ENCODE data around the gene SLC25A21. TPM values are rescaled to one million over a fixed set of nuclear protein-coding genes. Genes with fewer than 3 reads are reported as not detected.

SLC25A21 gene
- total RNA-seq, 2 experiments from 2014 or later, result not detected

DNA sequence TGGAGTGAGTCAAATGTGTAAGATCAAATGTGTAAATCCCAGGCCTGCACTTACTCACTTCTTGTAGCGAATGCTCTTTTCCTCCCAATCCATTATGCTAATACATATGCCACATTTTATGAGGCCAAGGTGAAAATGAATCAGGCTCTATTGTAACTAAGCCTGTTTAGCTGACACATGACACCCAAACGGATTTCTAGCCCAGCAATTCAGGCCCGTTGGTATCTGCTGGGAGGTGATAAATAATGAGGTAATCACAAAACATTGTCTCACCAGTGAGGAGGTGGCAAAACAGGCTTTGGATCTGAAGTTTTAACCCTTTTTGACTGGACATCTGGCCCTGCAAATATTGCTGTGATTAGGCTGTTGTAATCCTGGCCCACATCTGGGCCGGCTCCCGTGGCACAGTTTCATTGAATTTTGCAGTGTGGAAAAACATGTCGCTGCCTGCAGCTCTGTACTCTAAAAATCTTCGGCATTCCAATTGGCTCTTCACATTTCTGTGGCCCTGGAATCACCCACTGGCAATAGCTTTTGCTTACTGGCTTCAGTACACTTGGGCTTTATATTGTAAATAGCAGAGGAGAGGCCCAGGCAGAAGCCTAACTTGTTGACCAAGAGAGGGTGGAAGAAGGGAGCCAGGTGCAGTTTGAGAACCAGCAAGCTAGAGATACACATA lies 404.7 kb downstream of the SLC25A21 start:
- intact Hi-C loops (cut with DNase I, micrococcal nuclease), result no loop called here
- Mint-ChIP-seq H3K36me3 (ENCODE audit: low read depth) (no peaks in the 10 kb centered on the region), H3K4me1 (ENCODE audit: low read depth) (no peaks in the 10 kb centered on the region), H3K4me3 (no peak overlapping the region), H3K27me3 (no peaks in the 10 kb centered on the region), H3K27ac (no peak overlapping the region), H3K9me3 (no peaks in the 10 kb centered on the region)
- CTCF ChIA-PET, result no interaction called here
- POLR2A ChIA-PET, result no interaction called here
- no peaks in the 10 kb centered on the region for H3K36me3 ChIP-seq (ENCODE audit: insufficient read depth, low read length)
- H3K4me3 ChIP-seq (ENCODE audit: low read length), result no peak overlapping the region
- no peak overlapping the region for H3K27ac ChIP-seq (ENCODE audit: low read depth in 1 of 2, low read length in 2 of 2)
- H3K4me1 ChIP-seq (ENCODE audit: insufficient read depth, low read length), result no peaks in the 10 kb centered on the region
- no peaks in the 10 kb centered on the region for H3K27me3 ChIP-seq (ENCODE audit: control insufficient read depth in 1 of 2, insufficient read depth in 2 of 2, low read length in 2 of 2)
- TF ChIP-seq, protein P1, sequence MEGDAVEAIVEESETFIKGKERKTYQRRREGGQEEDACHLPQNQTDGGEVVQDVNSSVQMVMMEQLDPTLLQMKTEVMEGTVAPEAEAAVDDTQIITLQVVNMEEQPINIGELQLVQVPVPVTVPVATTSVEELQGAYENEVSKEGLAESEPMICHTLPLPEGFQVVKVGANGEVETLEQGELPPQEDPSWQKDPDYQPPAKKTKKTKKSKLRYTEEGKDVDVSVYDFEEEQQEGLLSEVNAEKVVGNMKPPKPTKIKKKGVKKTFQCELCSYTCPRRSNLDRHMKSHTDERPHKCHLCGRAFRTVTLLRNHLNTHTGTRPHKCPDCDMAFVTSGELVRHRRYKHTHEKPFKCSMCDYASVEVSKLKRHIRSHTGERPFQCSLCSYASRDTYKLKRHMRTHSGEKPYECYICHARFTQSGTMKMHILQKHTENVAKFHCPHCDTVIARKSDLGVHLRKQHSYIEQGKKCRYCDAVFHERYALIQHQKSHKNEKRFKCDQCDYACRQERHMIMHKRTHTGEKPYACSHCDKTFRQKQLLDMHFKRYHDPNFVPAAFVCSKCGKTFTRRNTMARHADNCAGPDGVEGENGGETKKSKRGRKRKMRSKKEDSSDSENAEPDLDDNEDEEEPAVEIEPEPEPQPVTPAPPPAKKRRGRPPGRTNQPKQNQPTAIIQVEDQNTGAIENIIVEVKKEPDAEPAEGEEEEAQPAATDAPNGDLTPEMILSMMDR (IDR thresholded peaks at IDR 0.05), result no peak
- ATAC-seq (ENCODE audit: poor library complexity) (no peak), DNase-seq (no peak)
- H3K9me3 ChIP-seq (ENCODE audit: control insufficient read depth in 1 of 2, insufficient read depth in 1 of 2, low read length in 2 of 2), result no peaks in the 10 kb centered on the region

DNA sequence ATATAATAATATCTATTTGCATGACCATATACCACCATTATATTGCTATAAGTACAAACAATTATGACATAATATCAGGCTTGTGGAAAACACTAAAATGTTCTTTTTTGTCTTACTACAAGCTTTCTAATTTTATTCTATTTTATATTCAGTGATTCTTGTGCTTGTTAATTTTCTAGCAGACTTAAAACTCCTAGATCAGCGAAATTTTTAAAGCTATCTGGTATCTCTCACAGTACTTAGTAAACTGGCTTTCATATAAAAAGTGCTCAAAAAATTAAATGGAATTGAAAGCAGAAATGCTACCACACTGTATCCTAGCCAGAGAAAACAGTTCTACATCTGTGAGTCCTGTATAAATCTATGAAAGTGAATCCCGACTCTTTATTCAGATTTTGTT lies 405.4 kb downstream of the SLC25A21 start:
- intact Hi-C loops (cut with DNase I, micrococcal nuclease), result no loop called here
- no peaks in the 10 kb centered on the region for H3K4me1 ChIP-seq (ENCODE audit: insufficient read depth, low read length)
- DNase-seq (no peak), ATAC-seq (ENCODE audit: poor library complexity) (no peak)
- Mint-ChIP-seq H3K4me1 (ENCODE audit: low read depth) (no peaks in the 10 kb centered on the region), H3K4me3 (no peak overlapping the region), H3K27ac (no peak overlapping the region), H3K9me3 (no peaks in the 10 kb centered on the region), H3K36me3 (ENCODE audit: low read depth) (no peaks in the 10 kb centered on the region), H3K27me3 (no peaks in the 10 kb centered on the region)
- TF ChIP-seq, protein P1 (IDR thresholded peaks at IDR 0.05), result no peak
- no peaks in the 10 kb centered on the region for H3K27me3 ChIP-seq (ENCODE audit: control insufficient read depth in 1 of 2, insufficient read depth in 2 of 2, low read length in 2 of 2)
- H3K9me3 ChIP-seq (ENCODE audit: control insufficient read depth in 1 of 2, insufficient read depth in 1 of 2, low read length in 2 of 2), result peaks cover 0 to 3% of the 10 kb centered on the region in 2 experiments
- ChIA-PET POLR2A (no interaction called here), CTCF (no interaction called here)
- H3K36me3 ChIP-seq (ENCODE audit: insufficient read depth, low read length), result no peaks in the 10 kb centered on the region
- H3K4me3 ChIP-seq (ENCODE audit: low read length), result no peak overlapping the region
- H3K27ac ChIP-seq (ENCODE audit: low read depth in 1 of 2, low read length in 2 of 2), result no peak overlapping the region

DNA sequence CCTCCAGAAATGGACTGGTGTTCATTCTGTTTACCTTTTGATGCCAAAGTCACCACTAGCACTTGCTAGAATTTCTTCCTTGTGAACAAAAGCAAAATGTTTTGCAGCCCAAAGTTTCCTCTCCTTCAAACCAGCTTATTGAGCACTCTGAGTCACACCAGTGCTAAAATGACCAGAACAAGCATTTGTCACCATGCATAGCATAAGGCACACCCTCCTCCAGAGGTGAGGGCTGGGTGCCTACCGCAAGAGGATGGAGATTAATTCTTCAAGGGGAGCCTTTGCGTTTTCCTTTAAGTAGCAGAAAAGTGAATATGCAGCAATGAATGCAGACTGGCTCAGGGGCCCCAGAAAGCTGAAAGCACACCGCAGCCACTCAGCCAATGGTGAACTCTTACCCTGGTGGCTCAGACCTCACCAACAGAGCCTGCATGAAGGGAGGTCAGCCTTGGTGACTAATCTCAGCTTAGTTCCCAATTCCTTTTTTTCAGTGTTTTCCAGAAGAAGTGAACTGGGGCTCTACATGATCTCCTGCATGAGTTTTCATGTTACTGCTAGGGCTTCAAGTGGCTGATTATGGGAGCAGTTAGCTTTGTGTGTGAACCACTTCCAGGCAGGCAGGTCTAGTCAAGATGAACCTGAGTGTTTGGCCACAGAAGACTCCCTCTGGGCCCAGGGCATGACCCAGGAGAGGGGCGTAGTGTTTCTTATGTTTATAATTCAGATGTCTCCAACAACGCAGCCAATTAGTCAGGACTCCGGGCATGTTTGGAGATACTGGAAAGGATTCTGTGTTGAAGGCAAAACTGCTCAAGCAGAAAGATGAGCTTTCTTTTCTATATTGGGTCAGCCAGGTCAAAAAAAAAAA lies 414.4 kb downstream of the SLC25A21 start:
- no peak for ATAC-seq (ENCODE audit: poor library complexity)
- Histone ChIP-seq H3K9me3 (ENCODE audit: control insufficient read depth in 1 of 2, insufficient read depth in 1 of 2, low read length in 2 of 2) (peaks cover 5 to 7% of the 10 kb centered on the region in 2 experiments), H3K4me1 (ENCODE audit: insufficient read depth, low read length) (no peaks in the 10 kb centered on the region), H3K4me3 (ENCODE audit: low read length) (no peak overlapping the region), H3K27me3 (ENCODE audit: control insufficient read depth in 1 of 2, insufficient read depth in 2 of 2, low read length in 2 of 2) (no peaks in the 10 kb centered on the region), H3K36me3 (ENCODE audit: insufficient read depth, low read length) (no peaks in the 10 kb centered on the region), H3K27ac (ENCODE audit: low read depth in 1 of 2, low read length in 2 of 2) (no peak overlapping the region)
- CTCF ChIA-PET, result no interaction called here
- peaks cover 2% of the 10 kb centered on the region for H3K9me3 Mint-ChIP-seq
- H3K4me1 Mint-ChIP-seq (ENCODE audit: low read depth), result no peaks in the 10 kb centered on the region
- TF ChIP-seq, protein P1 (IDR thresholded peaks at IDR 0.05), result no peak
- H3K27me3 Mint-ChIP-seq, result no peaks in the 10 kb centered on the region
- no peaks in the 10 kb centered on the region for H3K36me3 Mint-ChIP-seq (ENCODE audit: low read depth)
- POLR2A ChIA-PET, result no interaction called here
- no peak for DNase-seq
- no peak overlapping the region for H3K4me3 Mint-ChIP-seq
- H3K27ac Mint-ChIP-seq, result no peak overlapping the region
- intact Hi-C loops (cut with DNase I, micrococcal nuclease), result no loop called here

Measured in CD4-positive, alpha-beta T cell (primary cell).